GM21717 (cell line): ENCODE results near the gene TIGAR.

Source experiments
- ATAC-seq: cut with Tn5 transposase; IDR thresholded peaks from one replicate; pipeline ENCODE4 v1.9.1; 2021; ENCODE audit warnings: mild to moderate bottlenecking, moderate library complexity; ENCODE audit not compliant: unreplicated experiment

Gene TIGAR, protein sequence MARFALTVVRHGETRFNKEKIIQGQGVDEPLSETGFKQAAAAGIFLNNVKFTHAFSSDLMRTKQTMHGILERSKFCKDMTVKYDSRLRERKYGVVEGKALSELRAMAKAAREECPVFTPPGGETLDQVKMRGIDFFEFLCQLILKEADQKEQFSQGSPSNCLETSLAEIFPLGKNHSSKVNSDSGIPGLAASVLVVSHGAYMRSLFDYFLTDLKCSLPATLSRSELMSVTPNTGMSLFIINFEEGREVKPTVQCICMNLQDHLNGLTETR

DNA sequence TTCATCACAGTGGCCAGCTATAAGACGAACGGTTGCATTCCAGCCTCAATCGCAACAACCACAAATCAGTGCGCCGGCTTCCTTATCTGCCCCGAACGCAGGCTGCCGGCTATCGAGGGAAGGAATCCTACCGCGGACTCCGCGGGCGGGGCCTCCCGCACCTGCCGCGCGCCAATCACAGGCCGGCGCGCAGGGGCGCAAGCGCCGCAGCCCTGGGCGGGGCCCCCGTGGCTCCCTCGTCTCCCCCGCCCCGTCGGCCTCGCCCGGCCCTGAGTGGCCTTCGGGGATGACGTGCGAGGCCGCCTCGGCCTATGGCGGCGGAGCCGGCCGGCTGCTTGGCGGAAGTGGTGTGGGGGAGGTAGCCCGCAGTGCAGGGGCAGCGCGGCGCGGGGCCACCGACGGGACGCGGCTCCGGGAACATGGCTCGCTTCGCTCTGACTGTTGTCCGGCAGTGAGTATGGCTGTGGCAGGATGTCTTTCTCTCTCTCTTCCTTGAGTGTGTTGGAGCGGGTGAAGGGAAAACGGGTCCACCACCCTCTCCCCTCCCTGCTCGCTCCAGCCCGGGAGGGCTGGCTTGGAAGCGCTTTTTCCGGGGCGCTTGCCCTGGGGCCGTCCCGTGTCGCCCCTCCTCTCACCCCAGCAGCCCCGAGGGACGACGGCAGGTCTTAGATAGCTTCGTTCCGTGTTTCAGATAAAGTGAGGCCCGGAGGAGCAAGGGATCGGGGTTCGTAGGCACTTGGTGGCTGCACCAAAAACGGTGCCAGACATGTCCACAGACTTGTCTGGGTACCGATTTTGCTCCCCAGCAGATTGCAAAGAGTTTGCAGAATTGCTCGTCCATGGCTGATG lies at the start of gene TIGAR:
TIGAR (plus strand) TSS at position 361 of the 849 bp plus-strand sequence; CDS start at position 420, 59 bp downstream.
- ATAC-seq: peak; percentile 96

DNA sequence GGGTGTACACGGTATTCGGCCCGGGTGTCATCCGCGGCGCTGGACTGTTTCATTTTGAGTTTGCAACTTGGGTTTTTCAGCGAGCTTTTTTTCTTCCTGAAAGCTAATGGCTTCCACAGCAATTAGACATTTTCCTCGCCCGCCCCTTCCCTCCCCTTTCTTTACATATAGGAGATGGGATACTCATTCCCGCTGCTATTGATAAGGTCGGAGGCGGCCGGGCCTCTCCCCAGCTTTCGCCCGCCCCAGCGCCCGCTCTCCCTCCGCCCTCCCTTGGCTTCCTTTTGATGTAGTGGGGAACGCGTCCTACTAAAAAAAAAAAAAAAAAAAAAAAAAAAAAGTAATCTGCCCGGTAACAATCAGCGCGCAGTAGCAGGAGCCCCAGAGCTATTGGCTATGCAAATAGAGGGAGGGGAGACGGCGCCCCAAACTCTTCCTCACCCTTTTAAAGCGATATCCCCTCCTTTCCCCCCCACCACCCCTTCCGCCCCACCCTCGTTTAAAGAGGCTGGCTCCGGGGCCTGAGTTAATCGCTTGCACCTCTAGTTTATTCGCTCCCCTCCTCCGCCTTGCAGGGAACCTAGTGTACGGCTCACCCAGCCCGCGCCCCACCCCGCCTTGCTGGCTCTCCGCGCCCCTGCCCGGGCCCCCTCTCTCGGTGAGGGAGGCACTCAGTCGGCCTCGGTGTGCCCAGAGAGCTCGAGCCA lies 49.1 kb upstream of the TIGAR start:
- peak; percentile 39 for ATAC-seq

- ATAC-seq: peak; percentile 2
Measured at GRCh38 chr12:4272424-4273272, 48.4 kb upstream of the TIGAR start.

DNA sequence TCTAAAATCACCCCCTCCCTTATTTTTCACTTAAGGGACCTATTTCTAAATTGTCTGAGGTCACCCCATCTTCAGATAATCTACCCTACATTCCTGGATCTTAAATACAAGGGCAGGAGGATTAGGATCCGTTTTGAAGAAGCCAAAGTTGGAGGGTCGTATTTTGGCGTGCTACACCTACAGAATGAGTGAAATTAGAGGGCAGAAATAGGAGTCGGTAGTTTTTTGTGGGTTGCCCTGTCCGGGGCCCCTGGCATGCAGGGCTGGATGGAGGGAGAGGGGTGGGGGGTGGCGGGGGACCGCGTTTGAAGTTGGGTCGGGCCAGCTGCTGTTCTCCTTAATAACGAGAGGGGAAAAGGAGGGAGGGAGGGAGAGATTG lies 47.8 kb upstream of the TIGAR start:
- no peak for ATAC-seq

- peak; percentile 19 for ATAC-seq
Measured at GRCh38 chr12:4273652-4274395, 47.2 kb upstream of the TIGAR start, which contains the start of gene CCND2. CCND2 (plus strand) TSS chr12:4273762; CDS start chr12:4274041, 279 bp downstream.

- no peak for ATAC-seq
Measured at GRCh38 chr12:4274396-4275015, 46.5 kb upstream of the TIGAR start.

- ATAC-seq: no peak
Measured at GRCh38 chr12:4275016-4275869, 45.8 kb upstream of the TIGAR start.

DNA sequence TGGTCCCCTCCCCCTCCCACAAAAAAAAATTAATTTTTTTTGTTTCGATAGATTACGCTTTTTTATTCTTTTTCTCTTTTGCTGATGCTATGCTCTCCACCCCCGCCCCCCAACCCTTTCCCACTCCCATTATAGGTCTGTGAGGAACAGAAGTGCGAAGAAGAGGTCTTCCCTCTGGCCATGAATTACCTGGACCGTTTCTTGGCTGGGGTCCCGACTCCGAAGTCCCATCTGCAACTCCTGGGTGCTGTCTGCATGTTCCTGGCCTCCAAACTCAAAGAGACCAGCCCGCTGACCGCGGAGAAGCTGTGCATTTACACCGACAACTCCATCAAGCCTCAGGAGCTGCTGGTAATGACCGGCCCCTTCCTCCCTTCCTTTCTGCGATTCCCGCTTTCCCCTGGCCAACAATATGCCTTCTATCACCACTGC lies 45.1 kb upstream of the TIGAR start:
- ATAC-seq: no peak

DNA sequence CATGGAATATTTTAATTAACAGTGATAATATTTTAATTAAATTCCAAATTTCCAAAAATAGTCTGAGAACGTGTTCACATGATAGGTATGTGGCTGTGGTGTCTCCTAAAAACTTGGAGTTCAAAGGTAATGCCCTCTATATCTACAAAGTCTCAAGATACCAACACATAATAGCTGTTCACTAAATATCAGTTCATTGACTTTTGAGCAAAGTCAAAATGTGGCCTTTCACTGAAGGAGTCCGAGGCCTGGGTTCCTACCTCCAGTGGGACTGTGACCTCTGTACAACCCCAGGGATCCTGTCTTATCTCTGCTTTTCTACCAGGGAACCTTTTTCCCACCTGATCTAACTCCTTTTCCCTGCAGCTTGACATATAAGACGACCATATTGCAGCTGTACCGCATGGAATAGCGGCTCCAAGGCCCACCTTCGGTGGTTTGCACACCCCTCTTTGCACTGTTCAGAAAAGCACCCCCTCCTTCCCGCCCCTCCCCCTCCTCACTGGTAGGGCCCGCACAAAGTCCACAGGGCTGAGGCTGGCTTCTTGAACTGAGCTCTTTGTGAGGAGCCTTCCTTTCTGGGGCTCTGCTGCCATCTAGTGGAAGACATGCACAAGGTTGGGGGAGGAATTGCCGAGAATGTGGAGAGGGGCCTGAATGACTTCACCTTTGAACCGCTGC lies 44.3 kb upstream of the TIGAR start:
- no peak for ATAC-seq

DNA sequence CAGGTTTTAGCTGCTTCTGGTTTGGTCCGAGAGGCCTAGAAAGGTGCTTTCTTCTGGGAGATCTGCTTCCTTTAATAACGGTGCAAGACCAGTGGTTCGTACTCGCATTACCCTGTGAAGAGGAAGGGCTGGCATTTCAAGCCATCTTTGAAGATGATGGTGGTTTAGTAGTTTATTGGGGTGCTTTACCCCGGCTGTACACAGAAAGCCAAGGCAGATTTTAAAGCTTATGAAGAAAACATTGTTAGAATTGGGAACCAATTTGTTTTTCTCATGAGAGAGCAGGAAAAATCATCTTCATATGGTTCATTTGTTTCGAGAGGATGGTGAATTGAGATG lies 43.8 kb upstream of the TIGAR start:
- ATAC-seq: no peak

- ATAC-seq: no peak
Measured at GRCh38 chr12:4277857-4278256, 43.2 kb upstream of the TIGAR start.

DNA sequence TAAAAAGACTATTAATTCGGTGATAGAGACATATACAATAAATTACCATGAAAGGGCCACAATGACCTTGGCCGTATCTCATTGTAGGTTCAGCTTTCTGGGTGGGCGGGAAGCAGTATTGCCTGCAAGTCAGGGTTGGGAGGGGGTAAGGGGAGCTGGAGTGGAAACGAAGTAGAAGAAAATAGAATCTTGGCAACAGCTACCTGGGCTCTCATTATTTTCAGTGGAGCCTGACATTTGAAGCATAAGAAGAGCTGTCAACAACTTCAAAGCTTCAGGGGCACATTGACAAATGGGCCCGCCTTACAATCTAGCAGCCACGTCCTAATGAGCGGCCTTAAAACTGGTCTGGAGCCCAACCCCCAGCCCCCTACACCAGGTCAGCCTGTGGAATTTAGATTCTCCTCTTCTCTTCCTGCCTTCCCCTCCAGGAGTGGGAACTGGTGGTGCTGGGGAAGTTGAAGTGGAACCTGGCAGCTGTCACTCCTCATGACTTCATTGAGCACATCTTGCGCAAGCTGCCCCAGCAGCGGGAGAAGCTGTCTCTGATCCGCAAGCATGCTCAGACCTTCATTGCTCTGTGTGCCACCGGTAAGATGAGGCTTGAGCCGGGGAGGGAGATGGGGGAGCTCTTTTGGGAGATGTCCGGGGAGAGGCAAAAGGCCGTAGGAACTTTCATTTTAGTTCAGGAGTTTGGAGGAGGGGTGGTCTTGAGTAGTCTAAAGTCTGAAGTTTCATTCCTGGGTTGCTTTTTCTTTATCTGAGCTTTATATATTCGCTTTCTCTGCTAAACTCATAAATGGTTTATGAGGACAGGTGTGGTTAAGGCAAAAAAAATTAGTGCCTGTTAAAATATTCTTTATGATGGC lies 42.5 kb upstream of the TIGAR start:
- ATAC-seq: no peak

DNA sequence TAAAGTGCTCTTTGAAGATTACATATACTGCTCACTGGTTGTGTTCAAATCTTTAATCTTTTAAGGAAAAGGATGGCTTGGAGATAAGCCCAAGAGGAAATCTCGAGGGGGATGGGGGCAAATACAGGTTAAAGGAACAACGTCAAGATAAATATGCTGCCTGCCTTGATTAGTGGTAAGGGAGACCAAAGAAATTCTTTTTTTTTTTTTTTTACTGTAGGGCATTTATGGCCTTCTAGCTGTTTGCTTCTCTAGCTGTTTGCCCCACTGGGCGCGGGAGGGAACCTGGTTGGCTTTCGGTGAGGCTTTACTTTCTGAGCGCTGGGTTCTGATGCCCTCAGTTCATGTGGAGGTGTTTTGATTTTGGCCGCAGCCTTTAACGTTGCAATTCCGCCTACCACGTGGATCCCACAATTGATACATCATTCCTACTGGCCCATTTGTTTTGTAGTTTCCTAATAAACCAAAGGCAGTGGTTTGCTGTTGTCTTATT lies 41.8 kb upstream of the TIGAR start:
- ATAC-seq: no peak

DNA sequence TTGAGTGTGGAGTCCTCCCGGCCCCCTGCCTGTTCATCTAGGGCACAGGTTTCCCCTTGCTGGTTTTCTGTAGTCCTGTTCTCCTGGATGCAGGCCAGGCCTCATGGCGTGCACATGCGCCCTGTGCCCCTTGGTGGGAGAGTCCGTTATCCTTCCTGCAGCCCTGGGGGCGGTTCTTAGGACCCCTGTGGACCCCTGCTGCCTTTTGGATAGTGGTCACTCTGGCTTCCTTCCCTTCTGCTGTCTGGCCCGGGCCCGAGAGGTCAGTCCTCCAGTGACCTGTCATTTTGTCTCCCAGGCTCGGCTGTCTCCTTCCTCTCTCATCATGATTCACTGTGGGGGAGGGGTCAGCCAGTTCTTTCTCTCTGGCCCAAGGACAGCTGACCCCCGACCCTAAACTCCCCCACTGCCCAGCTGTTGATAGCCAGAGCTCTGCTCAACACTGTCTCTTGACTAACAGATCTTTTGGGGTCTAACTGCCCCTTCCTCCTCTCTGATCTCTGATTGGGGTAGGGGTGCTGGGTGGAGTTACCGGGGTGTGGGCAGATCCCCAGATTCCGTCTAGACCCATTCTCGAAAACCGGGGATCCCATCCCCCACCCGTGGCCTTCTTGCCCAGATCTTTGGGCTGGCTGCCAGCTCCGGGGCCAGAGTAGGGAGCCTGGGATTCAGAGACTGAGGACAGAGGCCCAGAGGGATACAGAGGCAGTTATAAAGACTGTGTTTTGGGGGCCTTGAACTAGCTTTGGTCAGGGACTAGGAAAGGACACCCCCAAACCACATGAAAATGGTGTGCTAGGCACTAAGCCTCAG lies 40.5 kb upstream of the TIGAR start:
- no peak for ATAC-seq

DNA sequence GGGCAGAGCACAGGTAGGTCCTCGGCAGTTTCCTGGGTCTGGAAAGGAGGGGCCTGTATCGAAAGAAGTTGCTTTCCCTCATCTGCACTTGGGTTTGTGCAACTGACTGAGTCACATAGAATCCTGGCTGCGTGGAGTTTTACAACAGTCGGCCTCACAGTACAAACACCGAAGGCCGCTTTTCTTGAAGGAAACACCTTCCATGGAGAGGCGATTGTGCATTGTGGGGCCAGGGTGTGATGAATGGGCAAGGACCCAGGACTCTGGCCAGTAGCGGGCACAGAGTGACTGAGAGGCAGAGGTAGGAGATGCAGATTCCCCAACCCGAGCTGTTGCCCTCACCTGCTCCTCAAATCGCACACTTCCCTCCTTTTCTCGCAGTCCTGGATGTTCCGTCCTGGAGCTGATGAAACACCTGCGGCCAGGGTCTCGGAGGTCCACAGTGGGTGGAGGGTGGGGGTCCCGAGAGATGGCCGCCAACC lies 39.8 kb upstream of the TIGAR start:
- no peak for ATAC-seq
